Tibial artery (tissue), 4 donors: ENCODE data around the gene ADGRL3.

Experiments used
- DNase-seq, 2 donors: peaks; one replicate each; pipeline ENCODE4 v3.0.0-alpha.2; 2019
- H3K27ac ChIP-seq, 2 donors: fragments of 200-600 bp; sonication (generic) in 1 of 2; 1 replicate in 1 of 2; 2 replicates in 1 of 2; pipeline ENCODE4 v1.5.1; 2018 to 2019; ENCODE audit warnings: mild to moderate bottlenecking in 1 of 2
- H3K27me3 ChIP-seq, 2 donors: fragments of 200-600 bp; sonication (generic) in 1 of 2; one replicate each; pipeline versions ENCODE4 v1.5.1 to v1.6.0; 2016 to 2019
- H3K36me3 ChIP-seq, 3 donors: fragments of 200-600 bp; sonication (generic) in 2 of 3; one replicate each; pipeline ENCODE4 v1.5.1; 2016 to 2019; ENCODE audit warnings: mild to moderate bottlenecking in 2 of 3
- H3K4me1 ChIP-seq, 4 donors: fragments of 200-600 bp; sonication (generic) in 2 of 4; 1 replicate in 3 of 4; 2 replicates in 1 of 4; pipeline ENCODE4 v1.5.1; 2016 to 2019
- H3K4me3 ChIP-seq, 2 donors: fragments of 200-600 bp; sonication (generic) in 1 of 2; 1 replicate in 1 of 2; 2 replicates in 1 of 2; pipeline ENCODE4 v1.5.1; 2018 to 2019; ENCODE audit warnings: mild to moderate bottlenecking in 2 of 2
- H3K9me3 ChIP-seq, 3 donors: fragments of 200-600 bp; sonication (generic) in 1 of 3; one replicate each; pipeline ENCODE4 v1.5.1; 2016 to 2019
- CTCF ChIP-seq, 2 experiments: fragments of 200-600 bp in 1 of 2; fragments of 450-650 bp in 1 of 2; IDR thresholded peaks; one replicate each; pipeline ENCODE4 v1.5.1; 2017 to 2019; ENCODE audit warnings: antibody characterized with exemption in 2 of 2, mild to moderate bottlenecking in 1 of 2, moderate library complexity in 1 of 2
- intact Hi-C: fragments of 100-400 bp; cut with DNase I; formaldehyde crosslinking; loops from one replicate; pipeline ENCODE4 v1.15.0; 2023; ENCODE audit warnings: low total_unique reads

Gene ADGRL3

GRCh38 chr4:61400439-61401038 is 200.4 kb downstream of the ADGRL3 start:
- TF ChIP-seq CTCF (IDR thresholded peaks at IDR 0.05): no peak
- Histone ChIP-seq H3K36me3 (no peaks in the 10 kb centered on the region), H3K27me3 (no peaks in the 10 kb centered on the region), H3K4me1 (peaks cover 0 to 8% (median 0%) of the 10 kb centered on the region in 4 donors), H3K27ac (no peak overlapping the region), H3K9me3 (no peaks in the 10 kb centered on the region), H3K4me3 (no peak overlapping the region)
- intact Hi-C loops: no loop called here
- DNase-seq: no peak

GRCh38 chr4:61401771-61402170 is 201.6 kb downstream of the ADGRL3 start:
- Histone ChIP-seq H3K4me1 (peaks cover 0 to 8% (median 1%) of the 10 kb centered on the region in 4 donors), H3K9me3 (no peaks in the 10 kb centered on the region), H3K27ac (no peak overlapping the region), H3K27me3 (no peaks in the 10 kb centered on the region), H3K4me3 (no peak overlapping the region), H3K36me3 (no peaks in the 10 kb centered on the region)
- no peak for DNase-seq
- intact Hi-C loops: no loop called here
- no peak for TF ChIP-seq CTCF (IDR thresholded peaks at IDR 0.05)

GRCh38 chr4:61405307-61405706 is 205.2 kb downstream of the ADGRL3 start:
- no peak for TF ChIP-seq CTCF (IDR thresholded peaks at IDR 0.05)

GRCh38 chr4:61406677-61407076 is 206.6 kb downstream of the ADGRL3 start:
- Histone ChIP-seq H3K4me1 (peaks cover 0 to 3% (median 0%) of the 10 kb centered on the region in 4 donors), H3K36me3 (no peaks in the 10 kb centered on the region), H3K27me3 (no peaks in the 10 kb centered on the region), H3K27ac (no peak overlapping the region), H3K9me3 (no peaks in the 10 kb centered on the region), H3K4me3 (no peak overlapping the region)
- no peak for TF ChIP-seq CTCF (IDR thresholded peaks at IDR 0.05)
- intact Hi-C loops: no loop called here
- DNase-seq: no peak

More at GRCh38 chr4:61405307-61405706, 205.2 kb downstream of the ADGRL3 start:
- H3K36me3 ChIP-seq: no peaks in the 10 kb centered on the region
- no peak overlapping the region for H3K4me3 ChIP-seq
- no peaks in the 10 kb centered on the region for H3K27me3 ChIP-seq
- H3K27ac ChIP-seq: no peak overlapping the region
- H3K4me1 ChIP-seq: peaks cover 0 to 3% (median 0%) of the 10 kb centered on the region in 4 donors
- intact Hi-C loops: no loop called here
- no peak for DNase-seq
- no peaks in the 10 kb centered on the region for H3K9me3 ChIP-seq

GRCh38 chr4:61407642-61408618 is 207.8 kb downstream of the ADGRL3 start:
- H3K27ac ChIP-seq: no peak overlapping the region
- no peak overlapping the region for H3K4me3 ChIP-seq
- intact Hi-C loops: no loop called here

More at GRCh38 chr4:61407642-61408618, 207.8 kb downstream of the ADGRL3 start:
- H3K4me1 ChIP-seq: peaks cover 0 to 3% (median 0%) of the 10 kb centered on the region in 4 donors
- H3K9me3 ChIP-seq: no peaks in the 10 kb centered on the region
- no peak for TF ChIP-seq CTCF (IDR thresholded peaks at IDR 0.05)
- no peaks in the 10 kb centered on the region for H3K36me3 ChIP-seq
- DNase-seq: no peak
- H3K27me3 ChIP-seq: no peaks in the 10 kb centered on the region
